ENCODE data around the gene FAM13A.

- TF ChIP-seq POLR2AphosphoS5 (IDR thresholded peaks at IDR 0.05; ENCODE audit: low read depth, low read length) (no peak), TAF7 (optimal IDR thresholded peaks at IDR 0.05; ENCODE audit: borderline replicate concordance, low read depth, low read length) (no peak), CHD2 (IDR thresholded peaks at IDR 0.05; ENCODE audit: low read length) (no peak), RAD21 (IDR thresholded peaks at IDR 0.05 in 1 of 2, conservative IDR thresholded peaks at IDR 0.05 in 1 of 2; ENCODE audit: low read depth in 2 of 2, low read length in 2 of 2) (no peak), YY1 (IDR thresholded peaks at IDR 0.05; ENCODE audit: low read depth, low read length) (no peak), CREB1 (IDR thresholded peaks at IDR 0.05) (no peak), HDAC2 (IDR thresholded peaks at IDR 0.05; ENCODE audit: borderline replicate concordance in 1 of 2, low read depth in 2 of 2, low read length in 2 of 2) (no peak), SUZ12 (IDR thresholded peaks at IDR 0.05; ENCODE audit: low read length) (no peak), CEBPB (IDR thresholded peaks at IDR 0.05; ENCODE audit: low read depth, low read length) (no peak)
- TF ChIP-seq, protein P1, sequence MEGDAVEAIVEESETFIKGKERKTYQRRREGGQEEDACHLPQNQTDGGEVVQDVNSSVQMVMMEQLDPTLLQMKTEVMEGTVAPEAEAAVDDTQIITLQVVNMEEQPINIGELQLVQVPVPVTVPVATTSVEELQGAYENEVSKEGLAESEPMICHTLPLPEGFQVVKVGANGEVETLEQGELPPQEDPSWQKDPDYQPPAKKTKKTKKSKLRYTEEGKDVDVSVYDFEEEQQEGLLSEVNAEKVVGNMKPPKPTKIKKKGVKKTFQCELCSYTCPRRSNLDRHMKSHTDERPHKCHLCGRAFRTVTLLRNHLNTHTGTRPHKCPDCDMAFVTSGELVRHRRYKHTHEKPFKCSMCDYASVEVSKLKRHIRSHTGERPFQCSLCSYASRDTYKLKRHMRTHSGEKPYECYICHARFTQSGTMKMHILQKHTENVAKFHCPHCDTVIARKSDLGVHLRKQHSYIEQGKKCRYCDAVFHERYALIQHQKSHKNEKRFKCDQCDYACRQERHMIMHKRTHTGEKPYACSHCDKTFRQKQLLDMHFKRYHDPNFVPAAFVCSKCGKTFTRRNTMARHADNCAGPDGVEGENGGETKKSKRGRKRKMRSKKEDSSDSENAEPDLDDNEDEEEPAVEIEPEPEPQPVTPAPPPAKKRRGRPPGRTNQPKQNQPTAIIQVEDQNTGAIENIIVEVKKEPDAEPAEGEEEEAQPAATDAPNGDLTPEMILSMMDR (IDR thresholded peaks at IDR 0.05; ENCODE audit: control extremely low read depth in 1 of 3, insufficient read depth in 1 of 3, low read depth in 1 of 3, low read length in 3 of 3) = no peak
Observed at GRCh38 chr4:89055157-89056080, 1.6 kb downstream of the FAM13A start.

Data from H1 (cell line).